Bronchial epithelial cell (primary cell): ENCODE results near the gene GHRHR. TPM values are rescaled to one million over a fixed set of nuclear protein-coding genes. Genes with fewer than 3 reads are reported as not detected.

Experiments used
- DNase-seq: peaks from one replicate; pipeline ENCODE4 v3.0.0-alpha.2; 2010; ENCODE audit warnings: low read depth
- FAIRE-seq: peaks from 2 replicates; lab custom pipeline; 2011; peaks lifted over from hg19 to GRCh38; lab: Jason Lieb, UNC
- H3K27me3 ChIP-seq: 2 replicates; pipeline ENCODE4 v1.5.1; 2011; ENCODE audit warnings: low read length; ENCODE audit not compliant: control insufficient read depth, insufficient read depth
- H3K36me3 ChIP-seq: 2 replicates; pipeline ENCODE4 v1.5.1; 2011; ENCODE audit warnings: low read length; ENCODE audit not compliant: control insufficient read depth, insufficient read depth
- H3K4me3 ChIP-seq: 2 replicates; pipeline ENCODE4 v1.5.1; 2011; ENCODE audit warnings: mild to moderate bottlenecking, low read depth, low read length, control low read depth
- CTCF ChIP-seq: IDR thresholded peaks from 2 replicates; pipeline ENCODE4 v1.5.1; 2011; ENCODE audit warnings: mild to moderate bottlenecking, moderate library complexity, low read length, control low read depth, inconsistent platforms; ENCODE audit not compliant: insufficient read depth, severe bottlenecking
- total RNA-seq: library from RNA; depleted of rRNA; stranded (reverse); fragments of >200 nt; gene quantifications from 2 replicates; pipeline ENCODE4 v1.2.1, GENCODE V29; 2014

Gene GHRHR
- total RNA-seq, 1 donor from 2014 or later, result not detected

GRCh38 chr7:30992414-30992813 is 28.7 kb downstream of the GHRHR start:
- DNase-seq (peak; percentile 57), FAIRE-seq (no peak)
- TF ChIP-seq CTCF, result no peak

GRCh38 chr7:30994206-30995100 is 30.7 kb downstream of the GHRHR start:
- DNase-seq, result no peak
- no peak overlapping the region for H3K4me3 ChIP-seq
- H3K36me3 ChIP-seq, result no peaks in the 10 kb centered on the region
- no peak for FAIRE-seq
- TF ChIP-seq CTCF, result no peak
- H3K27me3 ChIP-seq, result no peaks in the 10 kb centered on the region

More at GRCh38 chr7:30992414-30992813, 28.7 kb downstream of the GHRHR start:
- no peak overlapping the region for H3K4me3 ChIP-seq
- no peaks in the 10 kb centered on the region for H3K36me3 ChIP-seq
- no peaks in the 10 kb centered on the region for H3K27me3 ChIP-seq

GRCh38 chr7:30995536-30995935 is 31.8 kb downstream of the GHRHR start:
- Histone ChIP-seq H3K4me3 (no peak overlapping the region), H3K36me3 (no peaks in the 10 kb centered on the region), H3K27me3 (no peaks in the 10 kb centered on the region)
- FAIRE-seq, result no peak
- no peak for DNase-seq
- no peak for TF ChIP-seq CTCF

- no peaks in the 10 kb centered on the region for H3K36me3 ChIP-seq
- no peak overlapping the region for H3K4me3 ChIP-seq
- FAIRE-seq (no peak), DNase-seq (no peak)
- no peak for TF ChIP-seq CTCF
- H3K27me3 ChIP-seq, result no peaks in the 10 kb centered on the region
These were observed 32.5 kb downstream of the GHRHR start for GRCh38 chr7:30996256-30996655.

GRCh38 chr7:30996883-30997282 is 33.1 kb downstream of the GHRHR start:
- H3K4me3 ChIP-seq, result no peak overlapping the region
- FAIRE-seq (no peak), DNase-seq (peak; percentile 10)
- no peaks in the 10 kb centered on the region for H3K27me3 ChIP-seq
- TF ChIP-seq CTCF, result no peak
- H3K36me3 ChIP-seq, result no peaks in the 10 kb centered on the region
